HepG2 (cell line): ENCODE results near the gene ATP11A. TPM values are rescaled to one million over a fixed set of nuclear protein-coding genes. Genes with fewer than 3 reads are reported as not detected.

ENCODE experiments used
- ATF1 ChIP-seq: IDR thresholded peaks from 2 replicates; pipeline ENCODE4 v1.6.1; 2016; ENCODE audit warnings: mild to moderate bottlenecking, control low read depth
- CTCF ChIP-seq: sonication (generic); formaldehyde crosslinking; IDR thresholded peaks from 2 replicates; pipeline ENCODE4 v1.5.0; 2020; ENCODE audit warnings: mild to moderate bottlenecking, missing genetic modification reagents, moderate library complexity
- FOXP4 ChIP-seq: sonication (generic); formaldehyde crosslinking; IDR thresholded peaks from 2 replicates; pipeline ENCODE4 v1.4.0; 2020; ENCODE audit warnings: missing genetic modification reagents
- GPN1 ChIP-seq: sonication (generic); formaldehyde crosslinking; IDR thresholded peaks from 2 replicates; pipeline ENCODE4 v1.5.1; 2020; ENCODE audit warnings: missing genetic modification reagents, borderline replicate concordance
- GTF2F1 ChIP-seq: fragments of 150-350 bp; IDR thresholded peaks from 2 replicates; pipeline ENCODE4 v1.6.1; 2014; ENCODE audit warnings: low read length
- NFATC3 ChIP-seq: sonication (generic); formaldehyde crosslinking; IDR thresholded peaks from 2 replicates; pipeline ENCODE4 v1.5.1; 2020; ENCODE audit warnings: mild to moderate bottlenecking, missing genetic modification reagents
- ONECUT2 ChIP-seq: sonication (generic); formaldehyde crosslinking; IDR thresholded peaks from 2 replicates; pipeline ENCODE4 v1.4.0; 2020; ENCODE audit warnings: missing genetic modification reagents
- SALL2 ChIP-seq: sonication (generic); formaldehyde crosslinking; IDR thresholded peaks from 2 replicates; pipeline ENCODE4 v1.8.1; 2023; ENCODE audit warnings: mild to moderate bottlenecking, missing genetic modification reagents, inconsistent platforms
- ZBTB2 ChIP-seq: sonication (generic); formaldehyde crosslinking; IDR thresholded peaks from 2 replicates; pipeline ENCODE4 v1.8.0; 2022; ENCODE audit warnings: low read depth, missing genetic modification reagents
- ZNF383 ChIP-seq: sonication (generic); formaldehyde crosslinking; IDR thresholded peaks from 2 replicates; pipeline ENCODE4 v1.4.0; 2020; ENCODE audit warnings: missing genetic modification reagents, mild to moderate bottlenecking, borderline replicate concordance
- ZNF569 ChIP-seq: sonication (generic); formaldehyde crosslinking; IDR thresholded peaks from 2 replicates; pipeline ENCODE4 v1.5.0; 2020; ENCODE audit warnings: mild to moderate bottlenecking, missing genetic modification reagents, moderate library complexity, borderline replicate concordance
- ZNF577 ChIP-seq: sonication (generic); formaldehyde crosslinking; IDR thresholded peaks from 2 replicates; pipeline ENCODE4 v1.4.0; 2020; ENCODE audit warnings: mild to moderate bottlenecking, low read depth, missing genetic modification reagents, borderline replicate concordance
- ZXDC ChIP-seq: sonication (generic); formaldehyde crosslinking; IDR thresholded peaks from 2 replicates; pipeline ENCODE4 v1.5.0; 2020; ENCODE audit warnings: mild to moderate bottlenecking, missing genetic modification reagents
- polyA plus RNA-seq, 8 experiments: library from polyadenylated mRNA; depleted of rRNA in 3 of 8; stranded (reverse) in 7 of 8; unstranded in 1 of 8; fragments of >200 nt; fragmentation: Illumina TruSeq in 4 of 8; extraction: Trizol in 4 of 8; gene quantifications; 2 replicates each; pipeline versions ENCODE4 v1.2.1 to v1.2.3, GENCODE V29; 2011 to 2016; ENCODE audit warnings: low read depth in 4 of 8, missing spikeins in 1 of 8, mixed read lengths in 1 of 8; ENCODE audit not compliant: insufficient read depth in 1 of 8
- total RNA-seq, 5 experiments: library from RNA; depleted of rRNA; stranded (reverse); fragments of >200 nt; fragmentation: Illumina TruSeq; extraction: Trizol; gene quantifications; 2 replicates each; pipeline ENCODE4 v1.2.3, GENCODE V29; 2016; ENCODE audit warnings: low read depth in 1 of 5
- TF ChIP-seq, protein P1 (sequence below): sonication (generic); formaldehyde crosslinking; IDR thresholded peaks from 2 replicates; pipeline ENCODE4 v1.4.0; 2020; ENCODE audit warnings: missing genetic modification reagents, borderline replicate concordance

Gene ATP11A
- total and polyA plus RNA-seq, 2 of the 13 experiments (the other 11 are each of a cell fraction or from before 2014, with no cell fraction given) = 18.4 to 20.1 TPM

DNA sequence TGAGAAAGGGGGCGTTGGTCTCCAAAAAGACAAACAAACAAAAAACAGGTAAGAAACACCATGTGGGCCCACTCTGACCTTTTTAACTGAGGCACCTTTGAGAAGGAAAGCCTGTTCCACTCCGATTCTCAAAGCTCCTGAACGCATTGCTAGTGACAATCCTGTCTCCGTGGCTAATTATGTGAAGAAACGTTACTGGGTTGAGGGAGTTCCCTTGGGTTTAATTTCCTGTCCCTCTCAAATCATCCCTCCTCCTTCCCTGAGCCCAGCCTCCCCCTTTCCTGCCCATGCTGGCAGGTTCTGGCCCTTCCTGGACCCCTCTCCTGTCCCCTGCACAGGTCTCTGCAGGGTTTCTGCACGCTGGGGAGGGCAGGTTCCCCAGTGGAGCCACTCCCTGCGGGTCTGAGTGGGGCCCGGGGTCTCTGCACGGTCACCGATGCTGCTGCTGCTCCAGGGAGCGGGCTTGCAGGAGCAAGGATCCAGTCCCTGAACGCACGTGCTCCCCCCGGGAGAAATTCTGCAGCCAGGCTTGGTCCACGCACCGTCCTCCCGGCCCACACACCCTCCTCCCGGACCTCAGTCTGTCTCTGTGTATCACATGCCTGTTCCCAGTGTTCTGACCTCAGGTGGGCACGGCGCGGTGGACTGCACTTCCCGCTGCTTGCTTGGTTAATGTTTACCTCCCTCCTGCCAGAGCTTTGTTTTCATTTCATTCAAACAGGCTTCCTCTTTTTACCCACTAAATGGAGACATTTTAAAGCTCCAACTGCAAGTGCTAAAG lies 202.8 kb downstream of the ATP11A start (continued):
- TF ChIP-seq, protein P1, sequence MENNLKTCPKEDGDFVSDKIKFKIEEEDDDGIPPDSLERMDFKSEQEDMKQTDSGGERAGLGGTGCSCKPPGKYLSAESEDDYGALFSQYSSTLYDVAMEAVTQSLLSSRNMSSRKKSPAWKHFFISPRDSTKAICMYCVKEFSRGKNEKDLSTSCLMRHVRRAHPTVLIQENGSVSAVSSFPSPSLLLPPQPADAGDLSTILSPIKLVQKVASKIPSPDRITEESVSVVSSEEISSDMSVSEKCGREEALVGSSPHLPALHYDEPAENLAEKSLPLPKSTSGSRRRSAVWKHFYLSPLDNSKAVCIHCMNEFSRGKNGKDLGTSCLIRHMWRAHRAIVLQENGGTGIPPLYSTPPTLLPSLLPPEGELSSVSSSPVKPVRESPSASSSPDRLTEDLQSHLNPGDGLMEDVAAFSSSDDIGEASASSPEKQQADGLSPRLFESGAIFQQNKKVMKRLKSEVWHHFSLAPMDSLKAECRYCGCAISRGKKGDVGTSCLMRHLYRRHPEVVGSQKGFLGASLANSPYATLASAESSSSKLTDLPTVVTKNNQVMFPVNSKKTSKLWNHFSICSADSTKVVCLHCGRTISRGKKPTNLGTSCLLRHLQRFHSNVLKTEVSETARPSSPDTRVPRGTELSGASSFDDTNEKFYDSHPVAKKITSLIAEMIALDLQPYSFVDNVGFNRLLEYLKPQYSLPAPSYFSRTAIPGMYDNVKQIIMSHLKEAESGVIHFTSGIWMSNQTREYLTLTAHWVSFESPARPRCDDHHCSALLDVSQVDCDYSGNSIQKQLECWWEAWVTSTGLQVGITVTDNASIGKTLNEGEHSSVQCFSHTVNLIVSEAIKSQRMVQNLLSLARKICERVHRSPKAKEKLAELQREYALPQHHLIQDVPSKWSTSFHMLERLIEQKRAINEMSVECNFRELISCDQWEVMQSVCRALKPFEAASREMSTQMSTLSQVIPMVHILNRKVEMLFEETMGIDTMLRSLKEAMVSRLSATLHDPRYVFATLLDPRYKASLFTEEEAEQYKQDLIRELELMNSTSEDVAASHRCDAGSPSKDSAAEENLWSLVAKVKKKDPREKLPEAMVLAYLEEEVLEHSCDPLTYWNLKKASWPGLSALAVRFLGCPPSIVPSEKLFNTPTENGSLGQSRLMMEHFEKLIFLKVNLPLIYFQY (CRISPR knock-in tag) = peak; percentile 96; the same call in 1 of the 2 replicates
- TF ChIP-seq NFATC3 (CRISPR knock-in tag) (no peak), ZNF569 (CRISPR knock-in tag) (no peak), GTF2F1 (no peak), SALL2 (CRISPR knock-in tag) (no peak), ATF1 (CRISPR knock-in tag) (no peak), ZXDC (no peak), FOXP4 (CRISPR knock-in tag) (peak; percentile 57; the same call in 1 of the 2 replicates), CTCF (peak; percentile 19; the same call in 1 of the 2 replicates), ZNF577 (CRISPR knock-in tag) (no peak), ONECUT2 (CRISPR knock-in tag) (no peak), ZBTB2 (0 out of 2 replicates have a peak, but pooled peaks have one; percentile 48), ZNF383 (CRISPR knock-in tag) (no peak), GPN1 (CRISPR knock-in tag) (no peak)
